Natural killer cell (primary cell): Measurements from ENCODE around the gene DGKD. TPM values are rescaled to one million over a fixed set of nuclear protein-coding genes. Genes with fewer than 3 reads are reported as not detected.

Source experiments
- ATAC-seq, 3 donors: fragments of 150-1000 bp in 2 of 3; fragments of 200-7000 bp in 1 of 3; cut with Tn5 transposase; 1 replicate in 1 of 3; 2 replicates in 2 of 3; pipeline ENCODE4 v1.10.0; 2021; ENCODE audit warnings: mild to moderate bottlenecking in 2 of 3, moderate library complexity in 2 of 3
- DNase-seq, 2 donors: peaks; one replicate each; pipeline versions ENCODE4 v3.0.0 to v3.0.0-alpha.2; 2013 to 2021; ENCODE audit warnings: mixed read lengths in 1 of 2
- H3K27ac ChIP-seq: one replicate; pipeline ENCODE4 v1.5.1; 2013; ENCODE audit warnings: mild to moderate bottlenecking, low read length
- H3K27me3 ChIP-seq: one replicate; pipeline ENCODE4 v1.6.1; 2013; ENCODE audit warnings: low read length; ENCODE audit not compliant: control insufficient read depth, insufficient read depth
- H3K36me3 ChIP-seq: one replicate; pipeline ENCODE4 v1.6.1; 2013; ENCODE audit warnings: low read length; ENCODE audit not compliant: control insufficient read depth, insufficient read depth
- H3K4me1 ChIP-seq: one replicate; pipeline ENCODE4 v1.6.1; 2013; ENCODE audit warnings: low read length; ENCODE audit not compliant: control insufficient read depth, insufficient read depth
- H3K4me3 ChIP-seq: one replicate; pipeline ENCODE4 v1.5.1; 2013; ENCODE audit warnings: low read length
- H3K9me3 ChIP-seq: one replicate; pipeline ENCODE4 v1.6.1; 2013; ENCODE audit warnings: low read length; ENCODE audit not compliant: control insufficient read depth, insufficient read depth
- H3K27ac Mint-ChIP-seq, 2 donors: one replicate each; pipeline ENCODE4 v1.8.0; 2022; ENCODE audit warnings: mild to moderate bottlenecking in 2 of 2, mixed read lengths in 2 of 2, moderate library complexity in 1 of 2
- H3K27me3 Mint-ChIP-seq, 2 donors: one replicate each; pipeline ENCODE4 v1.8.0; 2022; ENCODE audit warnings: low read depth in 2 of 2, mixed read lengths in 2 of 2
- H3K36me3 Mint-ChIP-seq: one replicate; pipeline ENCODE4 v1.8.0; 2022; ENCODE audit warnings: mixed read lengths
- H3K4me1 Mint-ChIP-seq, 2 donors: one replicate each; pipeline ENCODE4 v1.8.0; 2022; ENCODE audit warnings: mixed read lengths in 2 of 2
- H3K4me3 Mint-ChIP-seq: one replicate; pipeline ENCODE4 v1.8.0; 2022; ENCODE audit warnings: mild to moderate bottlenecking, moderate library complexity, mixed read lengths
- H3K9me3 Mint-ChIP-seq, 2 donors: one replicate each; pipeline ENCODE4 v1.8.0; 2022; ENCODE audit warnings: mixed read lengths in 2 of 2
- WGBS: methylation state at CpG from one replicate; pipeline ENCODE4 v1.1.7; 2013; ENCODE audit warnings: missing lambda C conversion rate; ENCODE audit not compliant: insufficient coverage; 5-methylcytosine and 5-hydroxymethylcytosine counted together
- intact Hi-C: fragments of 100-400 bp; cut with micrococcal nuclease; formaldehyde crosslinking; loops from one replicate; pipeline ENCODE4 v1.14.2; 2022
- total RNA-seq, 4 donors: library from RNA; stranded (reverse); fragments of 120-200 nt in 1 of 4; gene quantifications; one replicate each; pipeline versions ENCODE4 v1.2.3 to v1.2.4, GENCODE V29; 2013 to 2022
- TF ChIP-seq, protein P1 (sequence below): fragments of 200-600 bp; IDR thresholded peaks from one replicate; pipeline ENCODE4 v1.8.0; 2022; ENCODE audit warnings: antibody characterized with exemption

DGKD gene
- total RNA-seq, 3 donors from 2014 or later (not counting 1 experiment from before 2014, with no cell fraction given), result 299 to 456 (median 329) TPM

DNA sequence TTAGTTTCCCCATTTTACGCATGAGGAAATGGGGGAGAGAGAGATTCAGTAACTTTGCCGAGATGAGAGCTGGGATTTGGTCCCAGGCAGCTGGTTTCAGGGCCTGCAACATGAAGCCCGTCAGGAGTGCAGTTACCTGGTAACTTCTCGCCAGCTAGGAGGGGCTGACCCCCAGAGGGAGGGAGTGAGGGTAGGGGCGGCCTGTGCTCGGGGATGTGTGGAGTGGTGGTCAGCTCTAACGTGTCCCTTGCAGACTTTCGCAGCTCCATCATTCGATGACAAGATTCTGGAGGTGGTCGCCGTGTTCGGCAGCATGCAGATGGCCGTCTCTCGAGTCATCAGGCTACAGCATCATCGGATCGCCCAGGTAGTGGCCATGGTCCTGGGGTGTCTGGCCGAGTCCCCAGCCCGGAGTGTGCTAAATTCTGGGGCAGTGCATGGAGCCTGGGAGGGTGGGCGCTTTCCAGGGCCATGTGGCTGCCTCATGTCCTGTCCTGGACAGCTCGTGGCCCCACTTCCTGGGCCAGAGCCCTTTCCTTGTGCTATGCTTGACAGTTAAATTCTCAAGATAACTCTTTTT lies 103.8 kb downstream of the DGKD start:
- Histone ChIP-seq H3K36me3 (peaks cover 89% of the 10 kb centered on the region), H3K27me3 (no peaks in the 10 kb centered on the region), H3K9me3 (no peaks in the 10 kb centered on the region), H3K4me1 (no peaks in the 10 kb centered on the region), H3K27ac (no peak overlapping the region), H3K4me3 (no peak overlapping the region)
- Mint-ChIP-seq H3K36me3 (peaks cover 7% of the 10 kb centered on the region), H3K27ac (peak overlapping the region in 1 of 2 donors; percentile 62), H3K27me3 (no peaks in the 10 kb centered on the region), H3K4me1 (peaks cover 0 to 9% of the 10 kb centered on the region in 2 donors), H3K4me3 (no peak overlapping the region), H3K9me3 (no peaks in the 10 kb centered on the region)
- intact Hi-C loops, result no loop called here
- WGBS, result 96% methylated on average over 20 of the region's 20 CpGs
- TF ChIP-seq, protein P1, sequence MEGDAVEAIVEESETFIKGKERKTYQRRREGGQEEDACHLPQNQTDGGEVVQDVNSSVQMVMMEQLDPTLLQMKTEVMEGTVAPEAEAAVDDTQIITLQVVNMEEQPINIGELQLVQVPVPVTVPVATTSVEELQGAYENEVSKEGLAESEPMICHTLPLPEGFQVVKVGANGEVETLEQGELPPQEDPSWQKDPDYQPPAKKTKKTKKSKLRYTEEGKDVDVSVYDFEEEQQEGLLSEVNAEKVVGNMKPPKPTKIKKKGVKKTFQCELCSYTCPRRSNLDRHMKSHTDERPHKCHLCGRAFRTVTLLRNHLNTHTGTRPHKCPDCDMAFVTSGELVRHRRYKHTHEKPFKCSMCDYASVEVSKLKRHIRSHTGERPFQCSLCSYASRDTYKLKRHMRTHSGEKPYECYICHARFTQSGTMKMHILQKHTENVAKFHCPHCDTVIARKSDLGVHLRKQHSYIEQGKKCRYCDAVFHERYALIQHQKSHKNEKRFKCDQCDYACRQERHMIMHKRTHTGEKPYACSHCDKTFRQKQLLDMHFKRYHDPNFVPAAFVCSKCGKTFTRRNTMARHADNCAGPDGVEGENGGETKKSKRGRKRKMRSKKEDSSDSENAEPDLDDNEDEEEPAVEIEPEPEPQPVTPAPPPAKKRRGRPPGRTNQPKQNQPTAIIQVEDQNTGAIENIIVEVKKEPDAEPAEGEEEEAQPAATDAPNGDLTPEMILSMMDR, result no peak
- DNase-seq (no peak), ATAC-seq (no peak)

DNA sequence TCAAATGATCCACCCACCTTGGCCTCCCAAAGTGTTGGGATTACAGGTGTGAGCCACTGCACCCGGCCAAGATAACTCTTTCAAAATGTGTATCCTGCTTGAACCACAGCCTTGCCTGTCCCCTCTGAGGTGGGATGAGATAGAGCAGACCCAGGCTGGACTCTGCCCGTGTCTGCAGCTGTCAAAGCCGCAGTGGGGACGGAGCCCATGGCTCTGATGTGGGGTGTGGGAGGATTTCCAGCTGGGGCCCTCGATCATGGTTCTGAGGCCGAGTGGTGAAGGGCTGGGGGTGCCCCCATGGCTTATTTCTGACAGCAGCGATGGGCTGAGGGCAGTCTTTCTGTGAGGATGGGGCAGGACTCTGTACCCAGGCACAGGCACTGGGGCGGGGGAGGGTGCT lies 104.5 kb downstream of the DGKD start:
- Histone ChIP-seq H3K9me3 (no peaks in the 10 kb centered on the region), H3K27ac (no peak overlapping the region), H3K4me3 (no peak overlapping the region), H3K27me3 (no peaks in the 10 kb centered on the region), H3K4me1 (no peaks in the 10 kb centered on the region), H3K36me3 (peaks cover 87% of the 10 kb centered on the region)
- no peak for DNase-seq
- Mint-ChIP-seq H3K27ac (peak overlapping the region in 1 of 2 donors; percentile 62), H3K36me3 (peaks cover 12% of the 10 kb centered on the region), H3K4me1 (peaks cover 0 to 9% of the 10 kb centered on the region in 2 donors), H3K27me3 (no peaks in the 10 kb centered on the region), H3K4me3 (no peak overlapping the region), H3K9me3 (no peaks in the 10 kb centered on the region)
- ATAC-seq, result no peak
- TF ChIP-seq, protein P1, result no peak
- WGBS, result 93% methylated on average over 8 of the region's 8 CpGs
- intact Hi-C loops, result no loop called here

DNA sequence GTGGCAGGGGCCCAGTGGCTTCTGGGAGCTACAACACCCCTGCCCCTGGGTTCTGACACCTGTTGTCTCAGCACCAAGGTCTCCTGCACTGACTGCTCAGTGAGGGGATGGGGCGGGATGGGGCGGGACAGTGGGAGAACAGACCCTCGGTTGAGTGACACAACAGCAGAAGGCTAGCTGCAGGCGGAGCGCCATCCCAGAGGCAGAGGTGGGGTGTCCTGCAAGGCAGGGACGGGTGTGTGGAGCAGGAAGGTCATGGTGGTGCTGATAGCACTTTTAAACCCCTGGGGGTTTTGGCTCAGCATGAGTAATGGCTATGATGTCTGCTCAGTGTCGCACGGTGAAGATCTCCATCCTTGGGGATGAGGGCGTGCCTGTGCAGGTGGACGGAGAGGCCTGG lies 105.1 kb downstream of the DGKD start:
- ATAC-seq (no peak), DNase-seq (no peak)
- no peaks in the 10 kb centered on the region for H3K9me3 ChIP-seq
- H3K36me3 Mint-ChIP-seq, result peaks cover 14% of the 10 kb centered on the region
- H3K36me3 ChIP-seq, result peaks cover 87% of the 10 kb centered on the region
- H3K4me3 Mint-ChIP-seq, result no peak overlapping the region
- H3K4me1 ChIP-seq, result no peaks in the 10 kb centered on the region
- TF ChIP-seq, protein P1, result no peak
- H3K4me3 ChIP-seq, result no peak overlapping the region
- H3K9me3 Mint-ChIP-seq, result no peaks in the 10 kb centered on the region
- 97% methylated on average over 10 of the region's 10 CpGs for WGBS
- H3K27me3 ChIP-seq, result no peaks in the 10 kb centered on the region
- H3K27ac ChIP-seq, result no peak overlapping the region
- peak overlapping the region in 1 of 2 donors; percentile 62 for H3K27ac Mint-ChIP-seq
- intact Hi-C loops, result no loop called here
- H3K27me3 Mint-ChIP-seq, result no peaks in the 10 kb centered on the region
- peaks cover 0 to 9% of the 10 kb centered on the region in 2 donors for H3K4me1 Mint-ChIP-seq
